Measurements from ENCODE around the gene ATG10.
"Not testable (repeated sequence)": the region's sequence is repeated elsewhere in the genome, so short reads cannot be mapped to it uniquely, and the experiment has no call there.

Gene ATG10

GRCh38 chr5:81983148-81983547, 11.3 kb downstream of the ATG10 start:
- DNase-seq, result not testable (repeated sequence)

GRCh38 chr5:81983563-81983962, 11.7 kb downstream of the ATG10 start:
- not testable (repeated sequence) for DNase-seq

GRCh38 chr5:81986126-81986525, 14.3 kb downstream of the ATG10 start:
- DNase-seq, result no peak

GRCh38 chr5:81989204-81989603, 17.4 kb downstream of the ATG10 start:
- no peak for DNase-seq

- DNase-seq, result no peak
Measured at GRCh38 chr5:81994679-81995078, 22.9 kb downstream of the ATG10 start.

- no peak for DNase-seq
Measured at GRCh38 chr5:81995407-81995806, 23.6 kb downstream of the ATG10 start.

- no peak for DNase-seq
Measured at GRCh38 chr5:82004511-82004910, 32.7 kb downstream of the ATG10 start.

GRCh38 chr5:82009869-82010268, 38.0 kb downstream of the ATG10 start:
- DNase-seq, result not testable (repeated sequence)

- no peak for DNase-seq
Measured at GRCh38 chr5:82010696-82011095, 38.9 kb downstream of the ATG10 start.

GRCh38 chr5:82011761-82012160, 39.9 kb downstream of the ATG10 start:
- no peak for DNase-seq

GRCh38 chr5:82014644-82015043, 42.8 kb downstream of the ATG10 start:
- not testable (repeated sequence) for DNase-seq

- DNase-seq, result peak; percentile 74
Measured at GRCh38 chr5:82018462-82018861, 46.6 kb downstream of the ATG10 start.

GRCh38 chr5:82019342-82020138, 47.7 kb downstream of the ATG10 start:
- no peak for DNase-seq

GRCh38 chr5:82022499-82022898, 50.7 kb downstream of the ATG10 start:
- no peak for DNase-seq

GRCh38 chr5:82023644-82024043, 51.8 kb downstream of the ATG10 start:
- DNase-seq, result no peak

- DNase-seq, result no peak
Measured at GRCh38 chr5:82031220-82032119, 59.6 kb downstream of the ATG10 start.

- DNase-seq, result not testable (repeated sequence)
Measured at GRCh38 chr5:82042894-82043293, 71.1 kb downstream of the ATG10 start.

GRCh38 chr5:82044010-82044409, 72.2 kb downstream of the ATG10 start:
- no peak for DNase-seq

- no peak for DNase-seq
Measured at GRCh38 chr5:82045554-82046275, 73.9 kb downstream of the ATG10 start.

GRCh38 chr5:82046276-82046647, 74.4 kb downstream of the ATG10 start:
- DNase-seq, result no peak

- no peak for DNase-seq
Measured at GRCh38 chr5:82050955-82051354, 79.1 kb downstream of the ATG10 start.

- no peak for DNase-seq
Measured at GRCh38 chr5:82054004-82054710, 82.3 kb downstream of the ATG10 start.

- DNase-seq, result no peak
Measured at GRCh38 chr5:82057051-82057450, 85.2 kb downstream of the ATG10 start.
